Bronchial epithelial cell (primary cell): ENCODE data around the gene SPRYD3. TPM values are rescaled to one million over a fixed set of nuclear protein-coding genes. Genes with fewer than 3 reads are reported as not detected.

Source experiments
- DNase-seq: peaks from one replicate; pipeline ENCODE4 v3.0.0-alpha.2; 2010; ENCODE audit warnings: low read depth
- FAIRE-seq: peaks from 2 replicates; lab custom pipeline; 2011; peaks lifted over from hg19 to GRCh38; lab: Jason Lieb, UNC
- H3K27me3 ChIP-seq: 2 replicates; pipeline ENCODE4 v1.5.1; 2011; ENCODE audit warnings: low read length; ENCODE audit not compliant: control insufficient read depth, insufficient read depth
- H3K36me3 ChIP-seq: 2 replicates; pipeline ENCODE4 v1.5.1; 2011; ENCODE audit warnings: low read length; ENCODE audit not compliant: control insufficient read depth, insufficient read depth
- H3K4me3 ChIP-seq: 2 replicates; pipeline ENCODE4 v1.5.1; 2011; ENCODE audit warnings: mild to moderate bottlenecking, low read depth, low read length, control low read depth
- CTCF ChIP-seq: IDR thresholded peaks from 2 replicates; pipeline ENCODE4 v1.5.1; 2011; ENCODE audit warnings: mild to moderate bottlenecking, moderate library complexity, low read length, control low read depth, inconsistent platforms; ENCODE audit not compliant: insufficient read depth, severe bottlenecking
- total RNA-seq: library from RNA; depleted of rRNA; stranded (reverse); fragments of >200 nt; gene quantifications from 2 replicates; pipeline ENCODE4 v1.2.1, GENCODE V29; 2014

Gene SPRYD3
- total RNA-seq, 1 donor from 2014 or later: 18.7 TPM

DNA sequence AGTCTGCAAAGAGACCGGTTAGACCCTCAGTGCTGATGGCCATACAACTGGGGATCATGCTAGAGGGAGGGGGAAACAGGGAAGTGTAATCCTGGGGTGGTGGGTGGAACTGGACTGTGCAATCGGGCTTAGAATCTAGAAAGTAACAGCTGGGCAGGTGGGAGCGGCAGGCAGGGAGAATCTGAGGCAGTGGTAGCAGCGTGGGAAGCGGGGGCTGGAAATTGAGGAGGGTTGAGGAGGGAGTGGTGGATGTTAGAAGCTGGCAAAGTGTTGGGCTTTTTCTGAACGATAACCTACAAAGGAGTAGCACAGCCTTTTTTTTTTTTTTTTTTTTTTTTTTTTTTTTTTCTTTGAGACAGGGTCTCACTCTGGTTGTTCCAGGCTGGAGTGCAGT lies 15.2 kb upstream of the SPRYD3 start:
- no peaks in the 10 kb centered on the region for H3K27me3 ChIP-seq
- no peak for FAIRE-seq
- no peak for DNase-seq
- no peaks in the 10 kb centered on the region for H3K36me3 ChIP-seq
- TF ChIP-seq CTCF: no peak
- H3K4me3 ChIP-seq: no peak overlapping the region

GRCh38 chr12:53093777-53094393 lies 14.7 kb upstream of the SPRYD3 start:
- FAIRE-seq (no peak), DNase-seq (no peak)
- H3K36me3 ChIP-seq: no peaks in the 10 kb centered on the region

DNA sequence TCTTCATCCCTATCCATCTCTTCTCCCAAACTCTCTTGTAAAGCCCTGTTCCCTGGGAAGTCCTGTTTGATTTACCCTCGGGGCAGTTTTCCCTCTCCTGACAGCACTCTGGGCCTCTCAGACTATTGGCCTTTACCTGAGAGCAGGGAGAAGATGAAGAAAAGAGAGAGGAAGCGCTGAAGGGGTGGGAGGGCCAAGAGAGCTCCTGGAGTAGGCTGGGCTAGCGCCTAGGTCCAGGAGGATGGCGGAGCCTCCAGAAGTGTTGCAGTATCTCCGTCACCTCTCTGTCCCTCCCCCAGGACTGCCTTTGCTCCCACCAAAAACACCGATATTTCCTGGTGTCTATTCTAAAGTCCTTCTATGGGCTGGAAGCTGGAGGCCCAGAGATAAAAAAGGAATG lies 12.6 kb upstream of the SPRYD3 start:
- TF ChIP-seq CTCF: no peak
- FAIRE-seq: no peak
- H3K36me3 ChIP-seq: no peaks in the 10 kb centered on the region
- DNase-seq: no peak
- H3K27me3 ChIP-seq: no peaks in the 10 kb centered on the region
- H3K4me3 ChIP-seq: no peak overlapping the region

More at GRCh38 chr12:53093777-53094393, 14.7 kb upstream of the SPRYD3 start:
- H3K4me3 ChIP-seq: no peak overlapping the region
- no peaks in the 10 kb centered on the region for H3K27me3 ChIP-seq
- TF ChIP-seq CTCF: no peak

DNA sequence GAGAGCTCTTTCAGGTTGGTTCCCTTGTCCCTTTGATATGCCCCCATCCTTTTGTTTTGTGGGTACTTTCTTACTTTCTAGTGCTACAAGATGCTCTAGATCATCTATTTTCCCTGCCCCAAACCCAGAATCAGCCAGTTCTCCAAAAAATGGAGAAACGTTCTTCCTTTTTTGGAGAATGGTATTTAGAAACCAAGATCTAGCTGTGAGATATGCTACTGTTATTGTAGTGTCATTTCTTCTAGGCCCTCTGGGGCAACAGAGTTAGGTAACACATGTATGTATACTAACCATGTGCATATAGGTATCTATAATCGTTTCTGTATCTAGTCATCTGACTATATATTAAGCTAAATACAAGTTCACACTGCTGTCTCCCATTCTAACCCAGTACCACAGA lies 11.4 kb upstream of the SPRYD3 start:
- H3K27me3 ChIP-seq: no peaks in the 10 kb centered on the region
- FAIRE-seq (no peak), DNase-seq (no peak)
- H3K4me3 ChIP-seq: no peak overlapping the region
- no peak for TF ChIP-seq CTCF
- H3K36me3 ChIP-seq: no peaks in the 10 kb centered on the region

GRCh38 chr12:53090105-53090504 lies 10.9 kb upstream of the SPRYD3 start:
- no peak overlapping the region for H3K4me3 ChIP-seq
- no peak for DNase-seq
- no peak for FAIRE-seq
- no peaks in the 10 kb centered on the region for H3K36me3 ChIP-seq
- no peaks in the 10 kb centered on the region for H3K27me3 ChIP-seq
- no peak for TF ChIP-seq CTCF

- Histone ChIP-seq H3K4me3 (no peak overlapping the region), H3K36me3 (no peaks in the 10 kb centered on the region), H3K27me3 (no peaks in the 10 kb centered on the region)
- FAIRE-seq (no peak), DNase-seq (no peak)
- TF ChIP-seq CTCF: no peak
Observed at GRCh38 chr12:53086361-53086760, 7.2 kb upstream of the SPRYD3 start.
